ENCODE results near the gene RPS6KA4.

DNA sequence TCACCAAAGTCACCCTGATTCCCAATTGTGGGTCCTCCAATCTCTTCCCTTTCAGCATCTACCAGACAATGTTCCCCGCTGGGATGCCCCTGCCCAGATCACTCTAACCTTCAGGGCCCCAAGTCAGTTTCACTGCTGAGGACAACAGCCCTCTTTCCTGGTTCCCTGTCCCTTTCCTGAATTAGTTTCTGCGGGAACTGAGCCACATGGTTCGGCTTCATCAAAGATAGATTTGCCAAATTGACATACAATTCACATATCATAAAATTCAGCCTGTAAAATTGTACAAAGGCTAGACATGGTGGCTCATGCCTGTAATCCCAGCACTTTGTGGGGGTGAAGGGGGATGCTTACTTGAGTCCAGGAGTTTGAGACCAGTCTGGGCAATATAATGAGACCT, 31.0 kb upstream of the RPS6KA4 start:
- TF ChIP-seq POLR2AphosphoS5 (IDR thresholded peaks at IDR 0.05; ENCODE audit: insufficient read depth in 1 of 2, low read depth in 1 of 2) (no peak), CTCF (IDR thresholded peaks at IDR 0.05) (no peak), POLR2A (IDR thresholded peaks at IDR 0.05) (no peak)

Data from vagina (tissue), 2 donors.